Midbrain (tissue), 1 donor: ENCODE measurements around the gene MEF2B.

Source experiments
- DNase-seq: peaks from one replicate; lab custom pipeline; 2025; lab: John Stamatoyannopoulos, UW

The MEF2B gene

GRCh38 chr19:19170053-19170872 is at the start of gene MEF2B:
Gene MEF2B (minus strand): TSS chr19:19170263. CDS start chr19:19150735, 19,528 bp downstream.
- DNase-seq, result peak; percentile 9

- DNase-seq, result no peak
Measured at GRCh38 chr19:19218911-19219310, 48.8 kb upstream of the MEF2B start.

GRCh38 chr19:19217099-19217498 is 47.0 kb upstream of the MEF2B start:
- no peak for DNase-seq

- no peak for DNase-seq
Measured at GRCh38 chr19:19215792-19216191, 45.7 kb upstream of the MEF2B start.

- no peak for DNase-seq
Measured at GRCh38 chr19:19214892-19215291, 44.8 kb upstream of the MEF2B start.

GRCh38 chr19:19214159-19214490 is 44.1 kb upstream of the MEF2B start:
- DNase-seq, result no peak

GRCh38 chr19:19213426-19214158 is 43.5 kb upstream of the MEF2B start:
- no peak for DNase-seq

- DNase-seq, result no peak
Measured at GRCh38 chr19:19212916-19213315, 42.9 kb upstream of the MEF2B start.

- peak; percentile 8 for DNase-seq
Measured at GRCh38 chr19:19211499-19212420, 41.7 kb upstream of the MEF2B start, which contains the start of gene NCAN. Gene NCAN (plus strand): TSS chr19:19211958. CDS start chr19:19216954, 4,996 bp downstream.

- DNase-seq, result no peak
Measured at GRCh38 chr19:19209372-19209771, 39.3 kb upstream of the MEF2B start.

- DNase-seq, result peak; percentile 71
Measured at GRCh38 chr19:19207637-19208572, 37.8 kb upstream of the MEF2B start.

- no peak for DNase-seq
Measured at GRCh38 chr19:19206938-19207337, 36.9 kb upstream of the MEF2B start.

GRCh38 chr19:19205416-19206410 is 35.6 kb upstream of the MEF2B start:
- peak; percentile 71 for DNase-seq

GRCh38 chr19:19204181-19204580 is 34.1 kb upstream of the MEF2B start:
- no peak for DNase-seq

GRCh38 chr19:19203012-19203856 is 33.2 kb upstream of the MEF2B start, which contains the start of gene NR2C2AP:
Gene NR2C2AP (minus strand): TSS chr19:19203414. CDS start chr19:19203060, 354 bp downstream.
- DNase-seq, result peak; percentile 88

GRCh38 chr19:19202707-19203011 is 32.6 kb upstream of the MEF2B start:
- DNase-seq, result no peak

- DNase-seq, result no peak
Measured at GRCh38 chr19:19201697-19202630, 31.9 kb upstream of the MEF2B start.

- no peak for DNase-seq
Measured at GRCh38 chr19:19193926-19194325, 23.9 kb upstream of the MEF2B start.
